ENCODE results near the gene OR7C2.

Gene OR7C2

GRCh38 chr19:14979476-14980255, 38.4 kb downstream of the OR7C2 start, which contains the start of gene SLC1A6:
TSS of gene SLC1A6 (minus strand) at chr19:14979864. CDS start at chr19:14972910, 6,954 bp downstream.
- DNase-seq = no peak

DNA sequence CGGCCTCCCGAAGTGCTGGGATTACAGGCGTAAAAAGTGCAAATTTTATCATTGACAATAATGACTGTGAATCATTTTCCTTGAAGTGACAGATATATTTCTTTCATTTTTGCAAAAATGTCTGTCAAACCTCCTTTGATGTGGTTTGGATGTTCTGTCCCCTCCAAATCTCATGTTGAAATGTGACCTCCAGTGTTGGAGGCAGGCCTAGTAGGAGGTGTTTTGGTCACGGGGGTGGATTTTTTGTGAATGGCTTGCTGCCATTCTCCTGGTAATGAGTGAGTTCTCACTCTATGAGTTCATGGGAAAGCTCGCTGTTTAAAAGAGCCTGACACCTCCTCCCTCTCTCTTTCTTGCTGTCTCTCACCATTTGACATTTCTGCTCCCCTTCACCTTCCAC, 43.8 kb downstream of the OR7C2 start:
- no peak for DNase-seq

All from NCI-H2081 treated with DMSO at 0.1 percent for 48 hours (cell line).